Psoas muscle (tissue), 8 donors: ENCODE data around the gene ASB11. TPM values are rescaled to one million over a fixed set of nuclear protein-coding genes. Genes with fewer than 3 reads are reported as not detected.

Source experiments
- ATAC-seq, 4 donors: fragments of 200-7000 bp; cut with Tn5 transposase; one replicate each; pipeline ENCODE4 v1.9.1; 2020; ENCODE audit warnings: moderate library complexity in 3 of 4, mild to moderate bottlenecking in 2 of 4
- DNase-seq, 2 donors: peaks; one replicate each; pipeline ENCODE4 v3.0.0-alpha.2; 2020
- H3K27ac ChIP-seq: fragments of 200-600 bp; one replicate; pipeline ENCODE4 v1.8.0; 2022
- H3K27me3 ChIP-seq, 3 donors: fragments of 200-600 bp in 1 of 3; one replicate each; pipeline versions ENCODE4 v1.6.1 to v1.8.0; 2013 to 2022; ENCODE audit warnings: low read length in 2 of 3, mild to moderate bottlenecking in 2 of 3, moderate library complexity in 1 of 3; ENCODE audit not compliant: insufficient read depth in 3 of 3
- H3K36me3 ChIP-seq, 2 donors: fragments of 200-600 bp in 1 of 2; one replicate each; pipeline versions ENCODE4 v1.6.1 to v1.8.0; 2013 to 2022; ENCODE audit warnings: low read depth in 1 of 2, mild to moderate bottlenecking in 1 of 2, moderate library complexity in 1 of 2; ENCODE audit not compliant: insufficient read depth in 1 of 2
- H3K4me1 ChIP-seq: fragments of 200-600 bp; one replicate; pipeline ENCODE4 v1.8.0; 2022
- H3K4me3 ChIP-seq: fragments of 200-600 bp; one replicate; pipeline ENCODE4 v1.8.0; 2022; ENCODE audit warnings: mild to moderate bottlenecking
- H3K9me3 ChIP-seq: fragments of 200-600 bp; one replicate; pipeline ENCODE4 v1.8.0; 2022
- CTCF ChIP-seq: fragments of 200-600 bp; IDR thresholded peaks from one replicate; pipeline ENCODE4 v1.8.0; 2022; ENCODE audit warnings: antibody characterized with exemption
- WGBS, 3 donors: extraction: QIAGEN DNeasy Blood & Tissue Kit; methylation state at CpG; one replicate each; pipeline versions ENCODE4 v1.1.6 to v1.1.7; 2013; 5-methylcytosine and 5-hydroxymethylcytosine counted together
- intact Hi-C, 2 donors: fragments of 100-400 bp; cut with DNase I; formaldehyde crosslinking; loops; one replicate each; pipeline versions ENCODE4 v1.11.0 to v1.14.2; 2022
- polyA plus RNA-seq, 3 donors: library from polyadenylated mRNA; stranded (reverse); fragments of 200-250 nt; gene quantifications; one replicate each; pipeline ENCODE4 v1.2.3, GENCODE V29; 2013
- total RNA-seq, 4 donors: library from RNA; stranded (reverse); fragmentation: NEBNext Ultra II Directional in 2 of 4; extraction: Animal tissue kit (Norgen Biotek cat#: 25700) in 2 of 4; gene quantifications; one replicate each; pipeline versions ENCODE4 v1.2.1 to v1.2.4, GENCODE V29; 2021 to 2023
- donor health status: healthy with polysubstance abuse.
- donor health status: DM: no; HTN: no; CAD: no; lungs with moderate emphysema.
- donor health status: Bipolar disorder and iron deficiency.
- donor health status: healthy.
- donor health status: DM: yes; HTN: yes; CAD: no.
- donor health status: DM: no; HTN: no; CAD: no.
- donor health status: DM: no; HTN: no; CAD: no.
- donor health status: DM: yes; HTN: yes; CAD: no.

The ASB11 gene
- total and polyA plus RNA-seq, 7 donors = 1.5 to 53.4 (median 26.9) TPM

DNA sequence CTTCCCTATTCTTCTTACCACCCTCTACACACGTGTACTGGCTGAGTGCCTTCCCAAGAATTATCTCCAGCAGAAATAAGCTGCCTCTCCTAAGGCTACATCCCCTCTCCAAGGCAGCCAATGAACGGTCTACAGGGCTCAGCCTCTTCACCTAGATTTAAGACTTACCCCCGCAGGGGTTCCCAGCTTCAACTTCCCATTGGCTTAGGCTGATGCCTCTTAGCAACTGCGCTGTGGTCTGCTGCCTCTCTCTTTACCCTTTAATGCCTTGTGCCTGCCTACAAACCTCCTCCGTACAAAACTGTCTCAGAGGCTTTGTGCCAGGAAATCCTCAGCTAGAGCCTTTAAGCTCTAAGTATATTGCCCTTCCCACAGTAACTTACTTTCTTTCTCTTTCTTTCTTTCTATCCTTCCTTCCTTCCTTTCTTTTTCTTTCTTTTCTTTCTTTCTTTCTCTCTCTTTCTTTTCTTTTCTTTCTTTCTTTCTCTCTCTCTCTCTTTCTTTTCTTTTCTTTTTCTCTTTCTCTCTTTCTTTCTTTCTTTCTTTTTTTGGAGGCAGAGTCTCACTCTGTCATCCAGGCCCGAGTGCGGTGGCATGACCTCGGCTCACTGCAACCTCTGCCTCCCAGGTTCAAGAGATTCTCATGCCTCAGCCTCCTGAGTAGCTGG, 35.0 kb upstream of the ASB11 start:
- no peak overlapping the region for H3K27ac ChIP-seq
- H3K9me3 ChIP-seq = no peaks in the 10 kb centered on the region
- peak in 1 of 4 donors; percentile 11 for ATAC-seq
- H3K4me3 ChIP-seq = no peak overlapping the region
- no peaks in the 10 kb centered on the region for H3K4me1 ChIP-seq
- intact Hi-C loops = no loop called here
- DNase-seq = no peak
- WGBS, 3 donors = 65 to 67% (median 66%) methylated on average over 8 of the region's 8 CpGs
- H3K36me3 ChIP-seq = peaks cover 0 to 66% of the 10 kb centered on the region in 2 donors
- H3K27me3 ChIP-seq = no peaks in the 10 kb centered on the region
- no peak for TF ChIP-seq CTCF

GRCh38 chrX:15349046-15349445, 33.6 kb upstream of the ASB11 start:
- DNase-seq (no peak), ATAC-seq (peak; percentile 55 to 91 (median 66))
- Histone ChIP-seq H3K4me3 (no peak overlapping the region), H3K9me3 (no peaks in the 10 kb centered on the region), H3K27ac (no peak overlapping the region), H3K27me3 (peaks cover 0 to 2% (median 0%) of the 10 kb centered on the region in 3 donors), H3K36me3 (peaks cover 0 to 62% of the 10 kb centered on the region in 2 donors), H3K4me1 (no peaks in the 10 kb centered on the region)
- intact Hi-C loops = loop anchor here (2.0 to 5.0 kb wide), 2 partner anchors 118 to 120 kb away; no protein-coding TSS in a partner anchor
- TF ChIP-seq CTCF = peak; percentile 56
- 18 to 27% (median 20%) methylated on average over 2 of the region's 2 CpGs for WGBS, 3 donors

DNA sequence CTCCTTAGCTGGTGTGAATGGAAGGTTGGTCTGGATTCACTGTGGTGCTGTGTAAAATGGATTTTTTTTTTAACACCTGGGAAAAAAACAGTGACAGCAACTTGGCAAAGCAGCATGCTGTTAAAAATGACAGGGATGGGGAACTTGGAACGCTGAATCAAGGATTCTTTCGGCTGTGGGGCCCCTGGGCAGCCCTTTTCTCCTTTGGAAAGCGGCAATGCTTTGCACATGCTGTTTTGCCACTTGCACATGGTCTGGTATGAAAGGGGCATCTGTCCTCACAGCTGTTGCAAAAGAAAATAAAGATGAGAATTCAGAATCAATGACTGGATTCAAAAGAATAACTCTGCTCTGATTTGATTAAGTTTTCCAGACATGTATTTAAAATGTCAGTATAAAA, 30.5 kb upstream of the ASB11 start:
- no peak for DNase-seq
- H3K9me3 ChIP-seq = no peaks in the 10 kb centered on the region
- peaks cover 0 to 38% of the 10 kb centered on the region in 2 donors for H3K36me3 ChIP-seq
- no peak for TF ChIP-seq CTCF
- no peak for ATAC-seq
- H3K4me3 ChIP-seq = no peak overlapping the region
- H3K27ac ChIP-seq = no peak overlapping the region
- no peaks in the 10 kb centered on the region for H3K4me1 ChIP-seq
- intact Hi-C loops = loop anchor here in 1 of 2 donors (5.0 kb wide), 1 partner anchor 121 kb away; no protein-coding TSS in a partner anchor
- WGBS, 3 donors = 51 to 60% (median 60%) methylated on average over 3 of the region's 3 CpGs
- H3K27me3 ChIP-seq = peaks cover 0 to 5% (median 0%) of the 10 kb centered on the region in 3 donors

DNA sequence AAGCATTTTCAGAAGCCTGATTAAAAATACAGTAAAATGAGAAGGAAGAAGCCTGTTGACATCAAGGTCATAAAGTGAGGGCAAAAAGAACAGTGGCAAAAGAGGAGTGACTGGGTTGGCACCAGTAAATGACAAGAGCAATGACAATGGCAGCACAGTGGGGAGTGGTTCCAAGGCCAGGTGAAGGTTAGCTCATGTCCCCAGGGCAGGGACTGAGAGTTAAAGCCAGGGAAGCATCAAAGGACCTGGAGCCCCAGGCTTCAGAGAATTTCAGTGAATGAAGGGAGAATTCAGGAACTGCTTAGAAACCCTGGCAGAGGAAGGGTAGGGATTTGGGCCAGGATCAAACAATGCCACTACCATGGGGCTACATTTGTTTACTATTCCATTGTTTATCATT, 28.7 kb upstream of the ASB11 start:
- Histone ChIP-seq H3K27me3 (peaks cover 0 to 5% (median 0%) of the 10 kb centered on the region in 3 donors), H3K27ac (no peak overlapping the region), H3K4me3 (no peak overlapping the region), H3K36me3 (peaks cover 0 to 38% of the 10 kb centered on the region in 2 donors), H3K4me1 (no peaks in the 10 kb centered on the region), H3K9me3 (no peaks in the 10 kb centered on the region)
- ATAC-seq = no peak
- DNase-seq = no peak
- no peak for TF ChIP-seq CTCF
- intact Hi-C loops = loop anchor here in 1 of 2 donors (5.0 kb wide), 1 partner anchor 223 kb away; no protein-coding TSS in a partner anchor
